Posterior vena cava (tissue), 2 donors: ENCODE results near the gene TRIM67. TPM values are rescaled to one million over a fixed set of nuclear protein-coding genes. Genes with fewer than 3 reads are reported as not detected.

Experiments
- DNase-seq: peaks from one replicate; pipeline ENCODE4 v3.0.0-alpha.2; 2020; ENCODE audit warnings: low spot score
- intact Hi-C, 2 donors: fragments of 100-400 bp; cut with DNase I; formaldehyde crosslinking; loops; one replicate each; pipeline versions ENCODE4 v1.14.1 to v1.14.2; 2022 to 2023
- total RNA-seq, 2 donors: library from RNA; stranded (reverse); fragmentation: NEBNext Ultra II Directional; extraction: Animal tissue kit (Norgen Biotek cat#: 25700); gene quantifications; one replicate each; pipeline ENCODE4 v1.2.1, GENCODE V29; 2021
- donor health status: DM: yes; HTN: yes; CAD: no.
- donor health status: DM: yes; HTN: yes; CAD: no.

The TRIM67 gene
- total RNA-seq, 2 donors from 2014 or later: not detected

DNA sequence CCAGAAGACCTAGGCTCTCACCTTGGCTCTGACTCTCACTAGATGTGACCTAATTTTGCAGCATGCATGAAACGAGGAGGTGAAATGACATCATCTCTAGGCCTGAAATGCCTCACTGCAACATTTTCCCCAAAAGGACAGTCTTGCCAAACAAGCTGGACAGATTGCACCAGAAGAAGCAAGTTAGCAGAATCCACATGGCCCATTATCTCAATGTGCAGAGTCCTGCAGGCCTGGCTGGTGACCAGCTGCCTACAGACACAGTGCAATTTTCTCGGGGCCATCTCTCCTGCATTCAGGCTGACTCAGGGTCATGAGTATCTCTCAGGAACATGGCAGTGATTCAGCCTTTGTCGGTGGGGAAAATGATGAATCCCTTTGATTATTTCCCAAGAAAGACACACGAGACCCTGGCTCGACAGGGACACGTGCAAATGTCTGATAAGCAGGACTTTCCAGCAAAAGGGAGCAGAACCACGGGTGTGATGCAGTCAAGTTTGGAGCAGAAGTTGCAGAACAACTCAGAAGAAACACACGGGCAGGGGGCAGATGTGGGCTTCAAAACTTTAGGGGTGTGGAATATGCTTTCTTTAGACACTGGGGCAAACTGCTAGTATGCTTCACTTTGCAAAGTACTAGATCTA is 38.7 kb downstream of the TRIM67 start:
- peak; percentile 30 for DNase-seq
- intact Hi-C loops: no loop called here

DNA sequence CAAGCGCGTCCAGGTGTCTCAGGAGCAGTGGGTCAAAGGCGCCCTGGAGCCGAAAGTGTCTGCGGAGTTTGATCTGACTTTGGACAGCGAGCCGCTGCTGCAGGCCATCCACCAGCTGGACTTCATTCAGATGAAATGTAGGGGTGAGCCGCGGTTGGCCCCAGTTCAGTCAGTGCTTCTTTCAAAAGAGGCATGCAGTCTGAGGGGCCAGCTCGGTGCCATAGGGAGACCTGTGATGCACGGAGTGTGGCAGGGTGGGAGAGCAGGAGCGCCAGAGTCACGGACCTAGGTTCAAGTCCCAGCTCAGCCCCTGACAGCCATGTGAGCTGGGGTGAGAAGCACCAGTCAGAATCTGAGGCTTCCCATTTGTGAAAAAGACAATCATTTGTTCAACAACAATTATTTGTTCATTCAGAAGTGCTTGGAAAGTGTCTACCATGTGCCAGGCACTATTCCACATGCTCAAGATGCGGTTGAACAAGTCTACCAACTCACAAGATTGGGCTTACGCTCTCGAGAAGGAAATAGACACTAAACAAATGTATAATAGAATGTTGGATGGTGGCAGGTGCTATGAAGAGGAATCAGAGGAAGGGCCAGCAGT is 39.6 kb downstream of the TRIM67 start:
- intact Hi-C loops: no loop called here
- DNase-seq: peak; percentile 62

DNA sequence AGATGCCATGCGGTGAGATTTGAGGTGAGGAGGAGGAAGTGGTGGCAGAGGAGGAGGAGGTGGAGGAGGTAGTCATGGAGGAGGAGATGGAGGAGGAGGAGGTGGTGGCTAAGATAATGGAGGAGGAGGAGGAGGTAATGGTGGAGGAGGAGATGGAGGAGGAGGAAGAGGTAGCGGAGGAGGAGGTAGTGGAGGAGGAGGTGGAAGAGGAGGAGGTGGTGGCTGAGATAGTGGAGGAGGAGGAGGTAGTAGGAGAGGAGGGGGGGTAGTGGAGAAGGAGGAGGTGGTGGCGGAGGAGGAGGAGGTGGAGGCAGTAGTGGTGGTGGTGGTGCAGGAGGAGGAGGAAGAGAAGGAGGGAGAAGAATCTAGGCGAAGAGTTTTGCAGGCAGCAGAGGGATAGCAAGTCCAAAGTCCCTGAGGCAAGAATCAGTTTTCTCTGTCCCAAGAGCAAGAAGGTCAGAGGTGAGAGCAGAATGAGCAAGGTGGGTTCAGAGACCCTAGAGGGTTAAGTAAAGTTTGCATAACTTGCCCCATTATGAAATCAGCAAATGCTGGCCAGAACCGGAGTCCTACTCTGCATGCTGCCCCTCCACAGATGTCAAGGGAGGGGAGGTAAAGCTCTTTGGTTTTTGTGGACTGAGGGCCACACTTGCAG is 40.2 kb downstream of the TRIM67 start:
- intact Hi-C loops: no loop called here
- peak; percentile 16 for DNase-seq

DNA sequence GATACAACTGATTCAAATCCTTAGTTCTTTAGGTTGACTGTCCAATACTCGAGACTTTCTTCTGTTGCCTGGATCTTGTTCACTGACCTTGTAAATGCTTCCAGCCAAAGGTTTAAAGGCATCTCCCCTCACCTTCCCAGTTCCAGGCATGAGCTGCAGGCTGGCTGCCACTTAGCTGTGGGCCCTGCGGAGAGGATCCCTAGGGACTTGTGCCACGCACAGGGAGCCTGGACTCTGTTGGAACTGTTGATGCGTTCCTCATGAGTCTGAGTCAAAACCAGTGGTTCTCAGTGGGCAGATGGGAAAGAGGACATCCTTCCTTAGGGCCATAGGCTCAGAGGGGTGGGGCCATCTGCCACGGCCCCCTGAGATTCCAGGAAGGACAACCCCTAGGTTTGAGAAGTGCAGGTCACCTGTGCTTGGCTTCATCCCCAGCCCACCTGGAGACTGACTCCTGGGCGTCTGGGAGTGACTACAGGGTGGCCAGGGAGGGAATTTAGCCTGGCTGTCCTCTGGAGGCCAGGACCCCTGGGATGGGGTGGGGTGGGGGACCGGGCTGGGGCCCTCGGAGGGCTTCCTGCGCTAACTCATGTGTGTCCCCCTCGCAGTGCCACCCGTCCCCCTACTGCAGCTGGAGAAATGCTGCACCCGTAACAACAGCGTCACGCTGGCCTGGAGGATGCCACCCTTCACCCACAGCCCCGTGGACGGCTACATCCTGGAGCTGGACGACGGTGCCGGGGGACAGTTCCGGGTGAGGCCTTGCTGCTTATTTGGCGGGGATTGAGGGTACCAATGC is 41.6 kb downstream of the TRIM67 start:
- DNase-seq: peak; percentile 13
- intact Hi-C loops: no loop called here

DNA sequence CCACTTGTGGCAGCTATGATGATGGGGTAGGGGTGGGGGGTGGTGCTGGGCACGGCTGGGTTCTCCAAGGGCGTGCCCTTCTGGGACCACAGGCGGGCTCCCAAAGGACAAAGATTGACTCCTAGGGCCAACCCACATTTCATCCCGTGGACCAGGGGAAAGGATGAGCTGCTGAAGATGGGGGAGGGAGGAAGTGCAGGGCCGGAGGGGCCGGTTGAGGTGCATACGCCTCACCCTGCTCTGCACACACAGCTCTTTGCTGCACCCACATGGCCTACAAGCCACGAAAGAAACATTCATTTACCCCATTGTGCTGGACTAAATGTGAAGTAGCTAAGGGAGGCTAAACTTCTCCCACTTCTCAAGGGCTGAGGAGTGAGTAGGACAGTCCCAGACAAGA is 45.0 kb downstream of the TRIM67 start:
- no peak for DNase-seq
- intact Hi-C loops: no loop called here

DNA sequence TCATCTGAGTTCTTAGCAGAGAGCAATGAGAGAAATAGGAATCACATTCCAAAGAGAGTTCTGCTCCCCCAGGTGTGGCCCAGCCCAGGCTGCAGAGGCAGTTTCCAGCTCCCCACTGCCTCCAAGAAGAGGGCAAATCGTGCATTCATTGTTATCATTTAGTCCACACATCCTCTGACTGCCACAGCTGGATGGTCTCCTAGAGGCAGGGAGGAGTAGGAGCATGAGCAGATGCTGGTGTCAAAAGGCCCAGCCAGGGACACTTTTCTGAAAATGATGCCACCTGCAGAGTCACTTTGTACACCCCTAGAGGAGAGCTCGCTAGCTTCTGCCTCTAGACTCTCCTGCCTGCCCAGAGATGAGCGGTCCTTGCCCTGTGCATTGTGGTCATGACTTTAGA is 45.6 kb downstream of the TRIM67 start:
- intact Hi-C loops: no loop called here
- DNase-seq: no peak

DNA sequence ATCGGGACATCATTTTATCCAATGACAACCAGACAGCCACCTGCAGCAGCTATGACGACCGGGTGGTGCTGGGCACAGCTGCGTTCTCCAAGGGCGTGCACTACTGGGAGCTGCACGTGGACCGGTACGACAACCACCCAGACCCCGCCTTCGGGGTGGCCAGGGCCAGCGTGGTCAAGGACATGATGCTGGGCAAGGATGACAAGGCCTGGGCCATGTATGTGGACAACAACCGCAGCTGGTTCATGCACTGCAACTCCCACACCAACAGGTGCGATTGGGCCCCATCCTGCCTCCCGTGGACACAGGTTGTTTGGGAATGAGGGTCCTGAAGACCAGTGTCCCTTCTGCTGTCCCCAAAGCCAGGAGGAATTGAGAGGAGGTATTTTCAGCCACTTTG is 47.1 kb downstream of the TRIM67 start:
- intact Hi-C loops: no loop called here
- DNase-seq: peak; percentile 72

DNA sequence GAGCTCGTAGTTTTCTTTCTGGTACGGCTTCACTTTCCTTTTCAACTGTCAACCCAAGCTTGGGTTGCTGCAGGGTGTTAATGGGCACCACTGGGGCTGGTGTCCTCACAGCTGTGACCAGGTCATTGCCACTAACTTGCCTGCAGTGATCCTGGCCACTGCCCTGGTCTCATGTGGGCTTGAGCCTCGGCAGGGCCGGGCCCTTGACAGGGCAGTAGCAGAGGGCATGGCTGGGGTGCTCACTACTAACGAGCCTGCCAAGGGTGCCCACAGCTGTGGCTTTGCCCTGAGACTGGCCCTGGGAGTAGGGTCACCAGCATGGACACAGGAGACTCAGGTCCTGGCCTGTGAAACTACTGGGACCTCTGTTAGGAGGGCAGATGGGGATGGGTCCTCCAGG is 47.7 kb downstream of the TRIM67 start:
- intact Hi-C loops: no loop called here

DNA sequence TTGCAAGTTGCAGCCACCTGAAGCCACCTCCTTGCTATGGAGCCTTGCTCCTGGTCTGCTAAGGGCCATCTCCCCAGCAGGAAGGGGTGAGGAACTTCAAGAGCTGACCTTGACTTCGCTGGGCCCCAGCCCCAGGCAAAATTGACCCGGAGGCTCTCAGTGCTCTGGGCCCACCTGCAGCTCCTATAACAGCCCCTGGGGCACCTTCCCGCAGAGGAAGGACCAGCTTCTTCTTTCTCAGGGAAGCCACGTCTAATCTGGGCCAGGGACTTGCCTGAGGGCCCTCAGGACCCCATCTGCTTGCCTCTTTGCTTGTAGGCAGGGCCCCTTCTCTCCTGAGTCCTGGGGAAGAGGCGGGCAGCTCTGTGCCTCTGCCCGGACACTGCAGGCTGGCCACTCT is 48.3 kb downstream of the TRIM67 start:
- peak; percentile 62 for DNase-seq
- intact Hi-C loops: loop anchor here (10.0 kb wide), 2 partner anchors 275 to 415 kb away; no protein-coding TSS in a partner anchor

More for the DNA sequence above, 47.7 kb downstream of the TRIM67 start:
- peak; percentile 72 for DNase-seq

DNA sequence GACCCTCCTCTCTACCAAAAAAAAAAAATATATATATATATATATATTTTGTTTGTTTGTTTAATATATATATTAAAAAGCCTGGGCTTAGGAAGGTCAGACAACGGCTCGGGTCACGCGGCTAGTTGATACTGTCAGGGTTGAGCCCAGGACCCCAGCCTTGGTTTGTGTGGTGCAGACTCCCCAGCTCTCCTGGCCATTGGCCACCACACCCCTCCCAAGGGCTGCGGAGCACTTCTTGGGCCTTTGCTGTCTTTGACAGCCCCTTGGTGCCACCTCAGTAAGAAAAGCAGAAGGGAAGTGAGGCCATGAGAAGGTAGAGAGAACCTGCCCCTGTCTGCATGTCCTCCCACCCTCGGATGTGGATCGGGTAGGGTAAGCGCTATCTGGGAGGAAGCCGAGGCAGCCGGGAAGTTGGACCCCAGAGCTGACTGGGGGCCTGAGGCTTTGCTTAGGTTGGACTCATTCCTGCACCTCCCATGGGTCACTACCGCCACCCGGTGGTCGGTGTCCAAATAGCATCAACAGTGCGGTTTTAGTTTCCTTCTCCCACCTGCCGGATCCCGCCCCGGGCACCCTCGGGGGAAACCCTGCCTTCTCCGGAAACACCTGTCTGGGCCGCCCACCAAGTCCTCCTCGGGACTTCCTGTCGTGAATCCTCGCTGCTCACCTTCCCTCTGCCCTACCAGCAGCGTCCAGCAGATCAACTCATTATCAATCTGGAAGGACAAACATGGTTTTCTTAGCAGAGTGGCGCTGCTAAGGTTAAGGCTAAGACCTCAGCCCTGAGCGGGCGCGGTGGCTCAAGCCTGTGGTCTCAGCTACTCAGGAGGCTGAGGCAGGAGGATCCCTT is 49.4 kb downstream of the TRIM67 start:
- DNase-seq: peak; percentile 92
- intact Hi-C loops: loop anchor here (10.0 kb wide), 2 partner anchors 276 to 416 kb away; no protein-coding TSS in a partner anchor

DNA sequence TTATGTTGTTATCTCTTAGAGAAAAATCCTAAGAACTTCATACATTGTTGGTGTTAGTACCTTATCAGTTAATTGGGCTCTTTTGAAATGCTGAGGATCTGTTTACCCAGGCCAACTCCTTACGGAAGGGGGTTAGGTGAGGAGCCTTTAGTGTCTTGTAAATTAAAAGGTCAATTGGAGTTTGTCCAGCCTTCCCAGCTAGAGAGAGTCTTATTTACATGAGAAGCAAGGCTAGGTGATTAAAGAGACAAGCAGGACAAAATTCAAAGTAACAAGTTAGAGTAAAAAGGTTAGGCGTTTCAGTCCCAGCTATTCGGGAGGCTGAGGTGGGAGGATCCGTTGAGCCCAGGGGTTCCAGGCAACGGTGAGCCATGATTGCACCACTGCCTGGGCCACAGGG is 50.4 kb downstream of the TRIM67 start:
- intact Hi-C loops: loop anchor here (10.0 kb wide), 2 partner anchors 278 to 418 kb away; no protein-coding TSS in a partner anchor
- peak; percentile 36 for DNase-seq

DNA sequence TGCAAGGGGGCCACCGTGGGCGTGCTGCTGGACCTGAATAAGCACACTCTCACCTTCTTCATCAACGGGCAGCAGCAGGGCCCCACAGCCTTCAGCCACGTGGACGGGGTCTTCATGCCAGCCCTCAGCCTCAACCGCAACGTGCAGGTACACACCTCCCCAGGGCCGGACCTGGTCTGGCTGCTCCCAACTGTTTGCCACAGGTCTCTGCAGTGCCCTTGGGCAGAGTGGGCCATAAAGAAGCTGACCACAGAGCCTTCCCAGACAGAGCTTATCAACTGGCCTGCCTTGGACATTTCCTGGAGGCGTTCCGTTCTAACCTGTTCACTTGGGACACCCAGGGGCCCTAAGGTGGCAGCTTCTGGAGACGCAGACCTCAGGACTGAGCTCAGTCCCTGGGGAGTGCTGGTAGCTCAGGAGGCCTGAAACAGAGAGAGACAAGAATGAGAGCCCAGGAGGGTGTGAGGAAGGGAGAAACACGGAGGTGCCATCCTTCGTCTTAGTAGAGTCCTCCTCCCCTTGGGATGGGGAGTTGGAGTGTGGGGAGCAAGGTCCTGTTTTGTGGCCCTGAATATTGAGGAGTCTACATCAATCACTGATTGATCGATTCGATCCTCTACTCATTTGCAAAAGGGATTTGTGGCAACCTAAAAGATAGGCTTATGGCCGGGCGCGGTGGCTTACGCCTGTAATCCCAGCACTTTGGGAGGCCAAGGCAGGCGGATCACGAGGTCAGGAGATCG is 52.1 kb downstream of the TRIM67 start:
- DNase-seq: no peak

DNA sequence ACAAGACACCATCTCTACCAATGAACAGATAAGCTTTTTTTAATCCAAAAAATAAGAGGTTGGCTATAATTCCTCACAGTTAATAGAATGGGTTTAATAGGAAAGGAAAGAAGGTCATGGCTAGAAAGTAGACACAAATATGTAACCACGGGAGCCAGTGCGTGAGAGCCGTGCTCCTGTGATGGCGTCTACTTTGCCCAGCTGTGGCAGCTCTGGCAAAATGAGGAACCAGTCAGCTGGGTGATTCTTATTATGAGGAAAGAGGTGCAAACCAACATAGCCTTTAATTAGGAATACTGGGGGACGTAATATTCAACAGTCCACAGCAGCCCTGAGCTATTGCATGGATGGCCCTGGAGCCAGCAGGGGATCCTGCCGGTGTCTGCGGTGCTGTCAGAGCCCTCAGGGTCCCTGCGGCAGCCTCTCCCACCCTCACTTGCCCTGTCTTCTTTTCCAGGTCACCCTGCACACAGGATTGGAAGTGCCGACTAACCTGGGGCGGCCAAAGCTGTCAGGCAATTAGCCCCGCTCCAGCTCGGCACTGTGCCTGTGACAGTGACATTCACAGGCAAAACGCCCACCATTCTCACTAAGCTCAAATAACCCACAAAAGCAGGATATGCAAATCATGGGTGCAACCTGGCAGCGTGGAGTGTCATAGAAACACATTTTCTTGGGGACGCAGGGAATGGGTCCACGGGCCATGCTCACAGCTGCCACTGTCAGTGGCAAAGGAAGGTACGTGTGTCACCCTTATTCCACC is 53.2 kb downstream of the TRIM67 start:
- intact Hi-C loops: loop anchor here (5.0 to 10.0 kb wide), 3 partner anchors 280 to 1078 kb away; no protein-coding TSS in a partner anchor

More for the DNA sequence above, 52.1 kb downstream of the TRIM67 start:
- intact Hi-C loops: loop anchor here (10.0 kb wide), 2 partner anchors 279 to 419 kb away; no protein-coding TSS in a partner anchor

DNA sequence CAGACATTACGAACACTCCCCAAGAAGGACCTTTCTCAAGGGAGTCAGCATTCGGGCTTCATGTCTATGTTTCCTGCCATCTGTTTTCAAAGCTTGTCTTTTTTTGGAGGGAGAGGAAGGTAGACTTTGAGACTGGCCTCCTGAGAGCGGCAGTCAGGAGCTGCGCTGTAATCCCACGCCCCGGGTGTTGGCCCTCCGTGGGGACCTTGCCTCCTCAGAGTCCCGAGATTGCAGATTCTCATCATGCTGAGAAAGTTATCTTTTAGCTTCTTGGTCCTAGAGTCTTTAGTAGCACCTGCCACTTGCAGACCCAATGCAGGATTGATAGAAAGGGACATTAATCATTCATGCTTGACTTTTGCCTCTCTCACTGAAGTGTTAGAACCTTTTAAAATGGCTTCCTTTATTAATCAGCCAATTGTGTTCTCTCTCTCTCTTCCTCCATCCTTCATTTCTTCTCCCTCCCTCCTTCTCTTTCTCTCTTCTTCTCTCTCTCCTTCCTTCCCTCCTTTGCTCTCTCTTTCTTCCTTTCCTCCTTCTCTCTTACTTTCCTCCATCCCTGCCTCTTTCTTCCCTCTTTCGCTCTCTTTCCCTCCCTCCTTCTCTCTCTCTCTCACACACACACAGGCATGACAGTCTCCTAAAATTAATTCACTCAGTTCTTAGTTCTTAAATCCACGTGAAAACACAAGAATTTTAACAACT is 54.0 kb downstream of the TRIM67 start:
- intact Hi-C loops: loop anchor here (5.0 to 10.0 kb wide), 3 partner anchors 281 to 1079 kb away; no protein-coding TSS in a partner anchor
- DNase-seq: no peak

More for the DNA sequence above, 53.2 kb downstream of the TRIM67 start:
- no peak for DNase-seq

DNA sequence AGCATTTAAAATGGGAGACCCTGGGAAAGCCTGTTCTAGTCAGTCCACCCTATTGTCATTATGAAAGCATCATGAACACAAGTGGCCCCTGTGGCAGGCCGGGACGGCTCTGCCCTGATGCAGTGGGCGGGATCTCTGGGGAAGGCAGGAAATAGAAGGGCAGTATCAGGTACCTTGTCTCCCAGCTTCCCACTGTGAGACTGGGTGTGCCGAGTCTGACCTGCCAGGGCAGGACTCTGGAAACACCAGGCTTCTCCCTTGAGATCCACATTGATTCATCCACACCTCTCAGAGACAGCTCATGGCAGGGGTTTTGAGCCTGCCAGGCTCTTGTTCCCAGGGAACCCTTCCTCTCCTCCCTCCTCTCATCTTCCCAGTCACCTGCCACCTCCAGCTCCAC is 54.6 kb downstream of the TRIM67 start:
- intact Hi-C loops: loop anchor here (5.0 to 10.0 kb wide), 3 partner anchors 282 to 1079 kb away; no protein-coding TSS in a partner anchor
- no peak for DNase-seq

DNA sequence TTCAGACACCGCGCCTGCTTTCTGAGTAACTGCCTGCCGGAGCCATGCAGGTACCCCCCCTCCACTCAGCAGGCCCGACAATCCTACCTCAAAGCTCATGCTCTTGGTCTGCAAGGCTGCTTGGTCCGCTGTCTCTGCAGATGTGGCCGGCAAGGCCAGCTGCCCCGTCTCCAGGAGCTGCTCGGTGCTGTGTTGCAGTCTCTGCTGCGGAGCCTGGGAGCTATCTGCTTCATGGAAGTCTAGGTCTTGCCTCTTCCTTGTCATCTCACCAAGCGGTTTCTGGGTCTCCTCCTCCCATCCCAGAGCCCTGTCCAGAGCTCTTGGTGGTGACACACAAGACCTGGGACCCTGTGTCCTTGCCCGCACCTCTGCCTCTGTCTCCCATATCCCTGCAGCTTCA is 55.2 kb downstream of the TRIM67 start:
- intact Hi-C loops: loop anchor here (5.0 to 10.0 kb wide), 3 partner anchors 282 to 1080 kb away; no protein-coding TSS in a partner anchor

More for the DNA sequence above, 55.2 kb downstream of the TRIM67 start:
- no peak for DNase-seq
